HepG2 (cell line): Measurements from ENCODE around the gene CIAO2B. TPM values are rescaled to one million over a fixed set of nuclear protein-coding genes. Genes with fewer than 3 reads are reported as not detected.

Experiments used
- ETS1 ChIP-seq: sonication (generic); formaldehyde crosslinking; IDR thresholded peaks from 2 replicates; pipeline ENCODE4 v1.4.0; 2020; ENCODE audit warnings: missing genetic modification reagents
- ETV6 ChIP-seq: sonication (generic); formaldehyde crosslinking; conservative IDR thresholded peaks from 2 replicates; pipeline ENCODE4 v1.4.0; 2020; ENCODE audit warnings: missing genetic modification reagents
- KLF9 ChIP-seq: IDR thresholded peaks from 2 replicates; pipeline ENCODE4 v1.6.1; 2016; ENCODE audit warnings: low read depth
- LBX2 ChIP-seq: sonication (generic); formaldehyde crosslinking; IDR thresholded peaks from 2 replicates; pipeline ENCODE4 v1.5.0; 2020; ENCODE audit warnings: missing genetic modification reagents, mild to moderate bottlenecking, borderline replicate concordance
- SRY ChIP-seq: sonication (generic); formaldehyde crosslinking; IDR thresholded peaks from 2 replicates; pipeline ENCODE4 v1.8.0; 2022; ENCODE audit warnings: mild to moderate bottlenecking, missing genetic modification reagents
- STAT6 ChIP-seq: sonication (generic); formaldehyde crosslinking; IDR thresholded peaks from 2 replicates; pipeline ENCODE4 v1.4.0; 2020; ENCODE audit warnings: missing genetic modification reagents, mild to moderate bottlenecking, borderline replicate concordance
- ZFP62 ChIP-seq: sonication (generic); formaldehyde crosslinking; IDR thresholded peaks from 2 replicates; pipeline ENCODE4 v1.4.0; 2020; ENCODE audit warnings: missing genetic modification reagents
- ZNF235 ChIP-seq: sonication (generic); formaldehyde crosslinking; IDR thresholded peaks from 2 replicates; pipeline ENCODE4 v1.8.1; 2023; ENCODE audit warnings: mild to moderate bottlenecking, missing genetic modification reagents, borderline replicate concordance
- ZNF660 ChIP-seq: sonication (generic); formaldehyde crosslinking; IDR thresholded peaks from 2 replicates; pipeline ENCODE4 v1.5.1; 2020; ENCODE audit warnings: mild to moderate bottlenecking, low read depth, missing genetic modification reagents, borderline replicate concordance
- ZNF747 ChIP-seq: sonication (generic); formaldehyde crosslinking; IDR thresholded peaks from 2 replicates; pipeline ENCODE4 v1.8.1; 2023; ENCODE audit warnings: missing genetic modification reagents, mild to moderate bottlenecking, borderline replicate concordance
- ZNF777 ChIP-seq: sonication (generic); formaldehyde crosslinking; IDR thresholded peaks from 2 replicates; pipeline ENCODE4 v1.4.0; 2020; ENCODE audit warnings: missing genetic modification reagents
- ZNF790 ChIP-seq: sonication (generic); formaldehyde crosslinking; IDR thresholded peaks from 2 replicates; pipeline ENCODE4 v1.8.0; 2022; ENCODE audit warnings: missing genetic modification reagents, mild to moderate bottlenecking, borderline replicate concordance
- polyA plus RNA-seq, 8 experiments: library from polyadenylated mRNA; depleted of rRNA in 3 of 8; stranded (reverse) in 7 of 8; unstranded in 1 of 8; fragments of >200 nt; fragmentation: Illumina TruSeq in 4 of 8; extraction: Trizol in 4 of 8; gene quantifications; 2 replicates each; pipeline versions ENCODE4 v1.2.1 to v1.2.3, GENCODE V29; 2011 to 2016; ENCODE audit warnings: low read depth in 4 of 8, missing spikeins in 1 of 8, mixed read lengths in 1 of 8; ENCODE audit not compliant: insufficient read depth in 1 of 8
- total RNA-seq, 5 experiments: library from RNA; depleted of rRNA; stranded (reverse); fragments of >200 nt; fragmentation: Illumina TruSeq; extraction: Trizol; gene quantifications; 2 replicates each; pipeline ENCODE4 v1.2.3, GENCODE V29; 2016; ENCODE audit warnings: low read depth in 1 of 5
- TF ChIP-seq, protein P1 (sequence below): sonication (generic); formaldehyde crosslinking; IDR thresholded peaks from 2 replicates; pipeline ENCODE4 v1.4.0; 2020; ENCODE audit warnings: low read depth, missing genetic modification reagents
- TF ChIP-seq, protein P2 (sequence below): sonication (generic); formaldehyde crosslinking; conservative IDR thresholded peaks from 2 replicates; pipeline ENCODE4 v1.4.0; 2020; ENCODE audit warnings: mild to moderate bottlenecking, missing genetic modification reagents, moderate library complexity
- TF ChIP-seq, protein P3 (sequence below): conservative IDR thresholded peaks from 2 replicates; pipeline ENCODE4 v1.6.1; 2018; ENCODE audit warnings: missing genetic modification reagents

The CIAO2B gene
- total and polyA plus RNA-seq, 2 of the 13 experiments (the other 11 are each of a cell fraction or from before 2014, with no cell fraction given) = 157 to 293 TPM

DNA sequence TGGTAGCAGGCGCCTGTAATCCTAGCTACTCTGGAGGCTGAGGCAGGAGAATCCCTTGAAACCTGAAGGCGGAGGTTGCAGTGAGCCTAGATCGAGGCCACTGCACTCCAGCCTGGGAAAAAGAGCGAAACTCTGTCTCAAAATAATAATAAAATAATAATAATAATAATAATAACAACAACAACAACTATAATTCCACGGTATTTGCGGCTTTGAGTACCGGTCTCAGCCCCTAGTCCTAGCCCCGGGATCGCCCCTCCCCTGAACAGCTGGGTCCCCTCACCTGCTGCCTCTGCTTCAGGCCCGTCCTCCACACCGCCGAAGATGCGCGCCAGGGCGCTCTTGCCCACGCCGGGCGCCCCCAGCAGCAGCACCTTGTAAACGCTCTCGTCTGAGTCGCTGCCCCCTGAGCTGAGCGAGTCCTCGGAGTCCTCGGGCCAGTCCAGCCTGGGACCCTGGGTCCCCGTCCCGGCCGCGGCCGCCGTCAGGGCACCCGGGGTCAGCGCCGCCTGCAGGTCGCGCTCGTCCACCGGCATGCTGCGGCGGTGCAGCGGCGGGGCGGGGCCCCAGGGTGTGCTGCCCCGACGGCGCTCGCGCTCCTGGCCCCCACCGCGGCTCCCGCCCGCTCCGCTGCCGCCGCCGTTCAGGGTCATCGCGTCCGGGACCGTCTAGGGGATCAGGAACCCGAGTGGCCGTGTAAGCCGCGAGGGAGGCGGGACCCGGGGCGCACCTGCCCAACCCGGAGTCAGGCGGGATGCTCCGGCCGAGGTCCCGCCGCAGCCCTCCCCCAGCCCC, 9.5 kb downstream of the CIAO2B start (continued):
- no peak for TF ChIP-seq ETV6 (CRISPR knock-in tag)
- TF ChIP-seq KLF9 = no peak
- TF ChIP-seq, protein P1, sequence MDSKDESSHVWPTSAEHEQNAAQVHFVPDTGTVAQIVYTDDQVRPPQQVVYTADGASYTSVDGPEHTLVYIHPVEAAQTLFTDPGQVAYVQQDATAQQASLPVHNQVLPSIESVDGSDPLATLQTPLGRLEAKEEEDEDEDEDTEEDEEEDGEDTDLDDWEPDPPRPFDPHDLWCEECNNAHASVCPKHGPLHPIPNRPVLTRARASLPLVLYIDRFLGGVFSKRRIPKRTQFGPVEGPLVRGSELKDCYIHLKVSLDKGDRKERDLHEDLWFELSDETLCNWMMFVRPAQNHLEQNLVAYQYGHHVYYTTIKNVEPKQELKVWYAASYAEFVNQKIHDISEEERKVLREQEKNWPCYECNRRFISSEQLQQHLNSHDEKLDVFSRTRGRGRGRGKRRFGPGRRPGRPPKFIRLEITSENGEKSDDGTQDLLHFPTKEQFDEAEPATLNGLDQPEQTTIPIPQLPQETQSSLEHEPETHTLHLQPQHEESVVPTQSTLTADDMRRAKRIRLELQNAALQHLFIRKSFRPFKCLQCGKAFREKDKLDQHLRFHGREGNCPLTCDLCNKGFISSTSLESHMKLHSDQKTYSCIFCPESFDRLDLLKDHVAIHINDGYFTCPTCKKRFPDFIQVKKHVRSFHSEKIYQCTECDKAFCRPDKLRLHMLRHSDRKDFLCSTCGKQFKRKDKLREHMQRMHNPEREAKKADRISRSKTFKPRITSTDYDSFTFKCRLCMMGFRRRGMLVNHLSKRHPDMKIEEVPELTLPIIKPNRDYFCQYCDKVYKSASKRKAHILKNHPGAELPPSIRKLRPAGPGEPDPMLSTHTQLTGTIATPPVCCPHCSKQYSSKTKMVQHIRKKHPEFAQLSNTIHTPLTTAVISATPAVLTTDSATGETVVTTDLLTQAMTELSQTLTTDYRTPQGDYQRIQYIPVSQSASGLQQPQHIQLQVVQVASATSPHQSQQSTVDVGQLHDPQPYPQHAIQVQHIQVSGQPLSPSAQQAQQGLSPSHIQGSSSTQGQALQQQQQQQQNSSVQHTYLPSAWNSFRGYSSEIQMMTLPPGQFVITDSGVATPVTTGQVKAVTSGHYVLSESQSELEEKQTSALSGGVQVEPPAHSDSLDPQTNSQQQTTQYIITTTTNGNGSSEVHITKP (CRISPR knock-in tag) = no peak
- no peak for TF ChIP-seq ZNF235 (CRISPR knock-in tag)
- no peak for TF ChIP-seq ZFP62 (CRISPR knock-in tag)
- TF ChIP-seq LBX2 (CRISPR knock-in tag) = no peak
- TF ChIP-seq ZNF777 (CRISPR knock-in tag) = peak; percentile 100
- TF ChIP-seq ZNF660 (CRISPR knock-in tag) = no peak
- TF ChIP-seq ZNF747 = no peak
- no peak for TF ChIP-seq ETS1 (CRISPR knock-in tag)
- TF ChIP-seq, protein P2, sequence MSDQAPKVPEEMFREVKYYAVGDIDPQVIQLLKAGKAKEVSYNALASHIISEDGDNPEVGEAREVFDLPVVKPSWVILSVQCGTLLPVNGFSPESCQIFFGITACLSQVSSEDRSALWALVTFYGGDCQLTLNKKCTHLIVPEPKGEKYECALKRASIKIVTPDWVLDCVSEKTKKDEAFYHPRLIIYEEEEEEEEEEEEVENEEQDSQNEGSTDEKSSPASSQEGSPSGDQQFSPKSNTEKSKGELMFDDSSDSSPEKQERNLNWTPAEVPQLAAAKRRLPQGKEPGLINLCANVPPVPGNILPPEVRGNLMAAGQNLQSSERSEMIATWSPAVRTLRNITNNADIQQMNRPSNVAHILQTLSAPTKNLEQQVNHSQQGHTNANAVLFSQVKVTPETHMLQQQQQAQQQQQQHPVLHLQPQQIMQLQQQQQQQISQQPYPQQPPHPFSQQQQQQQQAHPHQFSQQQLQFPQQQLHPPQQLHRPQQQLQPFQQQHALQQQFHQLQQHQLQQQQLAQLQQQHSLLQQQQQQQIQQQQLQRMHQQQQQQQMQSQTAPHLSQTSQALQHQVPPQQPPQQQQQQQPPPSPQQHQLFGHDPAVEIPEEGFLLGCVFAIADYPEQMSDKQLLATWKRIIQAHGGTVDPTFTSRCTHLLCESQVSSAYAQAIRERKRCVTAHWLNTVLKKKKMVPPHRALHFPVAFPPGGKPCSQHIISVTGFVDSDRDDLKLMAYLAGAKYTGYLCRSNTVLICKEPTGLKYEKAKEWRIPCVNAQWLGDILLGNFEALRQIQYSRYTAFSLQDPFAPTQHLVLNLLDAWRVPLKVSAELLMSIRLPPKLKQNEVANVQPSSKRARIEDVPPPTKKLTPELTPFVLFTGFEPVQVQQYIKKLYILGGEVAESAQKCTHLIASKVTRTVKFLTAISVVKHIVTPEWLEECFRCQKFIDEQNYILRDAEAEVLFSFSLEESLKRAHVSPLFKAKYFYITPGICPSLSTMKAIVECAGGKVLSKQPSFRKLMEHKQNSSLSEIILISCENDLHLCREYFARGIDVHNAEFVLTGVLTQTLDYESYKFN (CRISPR knock-in tag) = no peak
- TF ChIP-seq STAT6 = no peak
- TF ChIP-seq ZNF790 = no peak
- TF ChIP-seq, protein P3, sequence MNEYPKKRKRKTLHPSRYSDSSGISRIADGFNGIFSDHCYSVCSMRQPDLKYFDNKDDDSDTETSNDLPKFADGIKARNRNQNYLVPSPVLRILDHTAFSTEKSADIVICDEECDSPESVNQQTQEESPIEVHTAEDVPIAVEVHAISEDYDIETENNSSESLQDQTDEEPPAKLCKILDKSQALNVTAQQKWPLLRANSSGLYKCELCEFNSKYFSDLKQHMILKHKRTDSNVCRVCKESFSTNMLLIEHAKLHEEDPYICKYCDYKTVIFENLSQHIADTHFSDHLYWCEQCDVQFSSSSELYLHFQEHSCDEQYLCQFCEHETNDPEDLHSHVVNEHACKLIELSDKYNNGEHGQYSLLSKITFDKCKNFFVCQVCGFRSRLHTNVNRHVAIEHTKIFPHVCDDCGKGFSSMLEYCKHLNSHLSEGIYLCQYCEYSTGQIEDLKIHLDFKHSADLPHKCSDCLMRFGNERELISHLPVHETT (CRISPR knock-in tag) = no peak
- TF ChIP-seq SRY (CRISPR knock-in tag) = no peak
